Endothelial cell of umbilical vein (primary cell): Measurements from ENCODE around the gene ZNF621. TPM values are rescaled to one million over a fixed set of nuclear protein-coding genes. Genes with fewer than 3 reads are reported as not detected.
"Not testable (repeated sequence)": the region's sequence is repeated elsewhere in the genome, so short reads cannot be mapped to it uniquely, and the experiment has no call there.

Experiments used
- BruUV-seq: library from RNA; stranded (reverse); fragments of 400-500 nt; replicated peaks from 2 replicates; lab custom pipeline; 2021; lab: Mats Ljungman, UMichigan
- CTCF ChIA-PET: fragments of 300-600, 350-600 bp; sonication (Branson Sonifier 250); formaldehyde crosslinking; loops from one replicate; lab custom pipeline; 2021; ENCODE audit warnings: antibody characterized with exemption, inconsistent platforms; lab: Charles Lee
- POLR2A ChIA-PET: fragments of 300-600, 350-600 bp; sonication (Branson Sonifier 250); formaldehyde crosslinking; loops from one replicate; lab custom pipeline; 2021; ENCODE audit warnings: antibody characterized with exemption, inconsistent platforms; lab: Charles Lee
- DNase-seq: peaks from one replicate; pipeline ENCODE4 v3.0.0-alpha.2; 2011; ENCODE audit warnings: low read depth, low spot score
- FAIRE-seq: peaks from 2 replicates; lab custom pipeline; 2011; peaks lifted over from hg19 to GRCh38; lab: Jason Lieb, UNC
- H2AFZ ChIP-seq: 2 replicates; pipeline ENCODE4 v1.6.0; 2012; ENCODE audit warnings: low read depth, low read length, control low read depth, inconsistent platforms
- H3K27ac ChIP-seq: 2 replicates; pipeline ENCODE4 v1.5.1; 2011; ENCODE audit warnings: low read depth, mild to moderate bottlenecking, control low read depth, low read length, moderate library complexity; ENCODE audit not compliant: insufficient read depth
- H3K27me3 ChIP-seq, 2 experiments: 2 replicates each; pipeline versions ENCODE4 v1.6.0 to v1.6.1; 2011; ENCODE audit warnings: low read length in 2 of 2, mixed read lengths in 1 of 2; ENCODE audit not compliant: control insufficient read depth in 2 of 2, insufficient read depth in 2 of 2
- H3K36me3 ChIP-seq, 2 experiments: 2 replicates in 1 of 2; 3 replicates in 1 of 2; pipeline ENCODE4 v1.5.1; 2011; ENCODE audit warnings: low read length in 2 of 2, mild to moderate bottlenecking in 1 of 2, moderate library complexity in 1 of 2; ENCODE audit not compliant: control insufficient read depth in 2 of 2, insufficient read depth in 2 of 2; ENCODE audit errors: extremely low read depth in 1 of 2
- H3K4me1 ChIP-seq: 3 replicates; pipeline ENCODE4 v1.5.1; 2011; ENCODE audit warnings: mild to moderate bottlenecking, low read length; ENCODE audit not compliant: control insufficient read depth, insufficient read depth; ENCODE audit errors: extremely low read depth
- H3K4me2 ChIP-seq: 2 replicates; pipeline ENCODE4 v1.6.1; 2011; ENCODE audit warnings: low read length, control low read depth, mixed read lengths; ENCODE audit not compliant: insufficient read depth
- H3K4me3 ChIP-seq, 3 experiments: fragments of 200-600 bp in 1 of 3; sonication (generic), shearing (Covaris generic) in 1 of 3; replicated peaks in 1 of 3; 2 replicates each; pipeline ENCODE4 v1.5.1; 2011 to 2016; ENCODE audit warnings: control low read depth in 3 of 3, low read length in 3 of 3, mild to moderate bottlenecking in 2 of 3, inconsistent platforms in 1 of 3, low read depth in 1 of 3, moderate library complexity in 1 of 3; ENCODE audit not compliant: insufficient read depth in 1 of 3
- H3K79me2 ChIP-seq: 2 replicates; pipeline ENCODE4 v1.6.0; 2012; ENCODE audit warnings: low read length, inconsistent platforms; ENCODE audit not compliant: control insufficient read depth, insufficient read depth
- H3K9ac ChIP-seq: replicated peaks from 2 replicates; pipeline ENCODE3; 2011; ENCODE audit warnings: low read length, control low read depth; ENCODE audit not compliant: insufficient read depth; ENCODE audit errors: extremely low read depth
- H3K9me1 ChIP-seq: replicated peaks from 3 replicates; pipeline ENCODE4 v1.6.0; 2011; ENCODE audit warnings: mild to moderate bottlenecking, low read length; ENCODE audit not compliant: control insufficient read depth, insufficient read depth; ENCODE audit errors: extremely low read depth
- H3K9me3 ChIP-seq: replicated peaks from 2 replicates; pipeline ENCODE4 v1.5.1; 2012; ENCODE audit warnings: low read length, inconsistent platforms; ENCODE audit not compliant: control insufficient read depth, insufficient read depth
- H4K20me1 ChIP-seq: replicated peaks from 2 replicates; pipeline ENCODE3; 2011; ENCODE audit warnings: mild to moderate bottlenecking, low read length; ENCODE audit not compliant: control insufficient read depth, insufficient read depth; ENCODE audit errors: extremely low read depth
- CTCF ChIP-seq, 2 donors: IDR thresholded peaks; 1 replicate in 1 of 2; 2 replicates in 1 of 2; pipeline ENCODE4 v1.5.1; 2011; ENCODE audit warnings: low read length in 2 of 2, mild to moderate bottlenecking in 2 of 2, moderate library complexity in 2 of 2, control low read depth in 1 of 2, inconsistent platforms in 1 of 2, low read depth in 1 of 2; ENCODE audit not compliant: insufficient read depth in 1 of 2; ENCODE audit errors: extremely low read depth in 1 of 2
- EZH2 ChIP-seq: IDR thresholded peaks from 2 replicates; pipeline ENCODE4 v1.6.1; 2012; ENCODE audit warnings: borderline replicate concordance, low read depth, mild to moderate bottlenecking, moderate library complexity, low read length, inconsistent platforms; ENCODE audit not compliant: severe bottlenecking
- FOS ChIP-seq: IDR thresholded peaks from 2 replicates; pipeline ENCODE4 v1.6.1; 2011; ENCODE audit warnings: mild to moderate bottlenecking, low read length, moderate library complexity, borderline replicate concordance; ENCODE audit not compliant: insufficient read depth
- GATA2 ChIP-seq: IDR thresholded peaks from 2 replicates; pipeline ENCODE4 v1.7.0; 2011; ENCODE audit warnings: low read depth, mild to moderate bottlenecking, moderate library complexity, mixed read lengths, low read length; ENCODE audit not compliant: insufficient read length, insufficient read depth
- JUN ChIP-seq: IDR thresholded peaks from 2 replicates; pipeline ENCODE4 v1.6.1; 2011; ENCODE audit warnings: borderline replicate concordance, low read depth; ENCODE audit not compliant: insufficient read length, insufficient read depth
- MAX ChIP-seq: IDR thresholded peaks from 2 replicates; pipeline ENCODE4 v1.6.1; 2011; ENCODE audit not compliant: insufficient read depth, insufficient read length
- MYC ChIP-seq: IDR thresholded peaks from one replicate; pipeline ENCODE4 v1.6.1; 2011; ENCODE audit warnings: mild to moderate bottlenecking, low read depth, low read length
- POLR2A ChIP-seq: IDR thresholded peaks from 2 replicates; pipeline ENCODE4 v1.6.1; 2012; ENCODE audit warnings: low read depth, mild to moderate bottlenecking, control low read depth, low read length
- POLR2AphosphoS5 ChIP-seq: IDR thresholded peaks from 2 replicates; pipeline ENCODE4 v1.6.1; 2012; ENCODE audit warnings: low read depth, mild to moderate bottlenecking, control low read depth, low read length, moderate library complexity; ENCODE audit not compliant: insufficient read depth
- dilution Hi-C: fragments of 300-500 bp; cut with MboI; formaldehyde crosslinking; loops from one replicate; pipeline ENCODE4 v1.15.0; 2019; ENCODE audit warnings: low sequenced_read_pairs; ENCODE audit not compliant: extremely low pct_ligation_motif_present
- intact Hi-C: fragments of 100-400 bp; cut with micrococcal nuclease; formaldehyde crosslinking; loops from one replicate; pipeline ENCODE4 v1.10.0; 2022
- polyA plus RNA-seq, 4 experiments: library from polyadenylated mRNA; depleted of rRNA in 3 of 4; stranded (reverse) in 3 of 4; unstranded in 1 of 4; fragments of >200 nt; gene quantifications; 2 replicates each; pipeline versions ENCODE4 v1.2.1 to v1.2.3, GENCODE V29; 2011 to 2012; ENCODE audit warnings: missing spikeins in 1 of 4
- total RNA-seq: library from RNA; stranded (reverse); gene quantifications from 2 replicates; pipeline ENCODE4 v1.2.3, GENCODE V29; 2021

ZNF621 gene
- total and polyA plus RNA-seq, 2 donors (not counting 3 experiments of a cell fraction or from before 2014, with no cell fraction given), result 8.5 to 22.5 TPM

GRCh38 chr3:40557575-40558161, 32.9 kb downstream of the ZNF621 start:
- intact Hi-C loops, result no loop called here
- Histone ChIP-seq H3K36me3 (no peaks in the 10 kb centered on the region), H3K9me3 (no peaks in the 10 kb centered on the region), H3K4me2 (no peak overlapping the region), H3K27me3 (no peaks in the 10 kb centered on the region), H3K27ac (no peak overlapping the region), H3K79me2 (no peaks in the 10 kb centered on the region), H3K9ac (no peak overlapping the region), H3K9me1 (no peaks in the 10 kb centered on the region), H3K4me3 (no peak overlapping the region), H4K20me1 (no peaks in the 10 kb centered on the region), H2AFZ (no peak overlapping the region), H3K4me1 (no peaks in the 10 kb centered on the region)
- ChIA-PET CTCF (no interaction called here), POLR2A (no interaction called here)
- dilution Hi-C loops, result no loop called here
- TF ChIP-seq FOS, result no peak
- no peak for TF ChIP-seq POLR2AphosphoS5
- TF ChIP-seq MYC, result no peak
- no peak for TF ChIP-seq GATA2
- no peak for TF ChIP-seq POLR2A
- TF ChIP-seq JUN, result no peak
- no peak for TF ChIP-seq EZH2
- TF ChIP-seq MAX, result no peak
- TF ChIP-seq CTCF (IDR thresholded peaks at IDR 0.05; ENCODE audit: extremely low read depth in 1 of 2, insufficient read depth in 1 of 2, low read depth in 1 of 2, low read length in 2 of 2), result no peak
- no TSS peak for BruUV-seq
- DNase-seq, result no peak
- no peak for FAIRE-seq

GRCh38 chr3:40562482-40562881, 37.7 kb downstream of the ZNF621 start:
- H3K9me1 ChIP-seq, FAIRE-seq, CTCF ChIA-PET, H2AFZ ChIP-seq, intact Hi-C loops, dilution Hi-C loops, POLR2A ChIA-PET, H3K9ac ChIP-seq, H3K4me1 ChIP-seq, H3K36me3 ChIP-seq, H4K20me1 ChIP-seq, H3K4me2 ChIP-seq, DNase-seq, H3K27ac ChIP-seq, H3K27me3 ChIP-seq, H3K9me3 ChIP-seq, H3K79me2 ChIP-seq, BruUV-seq, H3K4me3 ChIP-seq: not testable (repeated sequence)

GRCh38 chr3:40565629-40566028, 40.9 kb downstream of the ZNF621 start:
- H2AFZ ChIP-seq, H3K27ac ChIP-seq, intact Hi-C loops, H3K36me3 ChIP-seq, CTCF ChIA-PET, H3K9me1 ChIP-seq, H3K4me1 ChIP-seq, H3K4me3 ChIP-seq, dilution Hi-C loops, H3K4me2 ChIP-seq, FAIRE-seq, H3K9ac ChIP-seq, H3K9me3 ChIP-seq, H4K20me1 ChIP-seq, H3K79me2 ChIP-seq, BruUV-seq, POLR2A ChIA-PET, H3K27me3 ChIP-seq, DNase-seq: not testable (repeated sequence)
